HL-60 (cell line): Measurements from ENCODE around the gene TMEM45A.

Experiments
- CTCF ChIP-seq: IDR thresholded peaks from one replicate; pipeline ENCODE4 v1.5.1; 2011; ENCODE audit warnings: low read length, control low read depth, inconsistent platforms; ENCODE audit not compliant: insufficient read depth
- GABPA ChIP-seq: IDR thresholded peaks from 2 replicates; pipeline ENCODE4 v1.6.1; 2012; ENCODE audit warnings: low read depth
- POLR2AphosphoS5 ChIP-seq: IDR thresholded peaks from 2 replicates; pipeline ENCODE4 v1.6.1; 2012; ENCODE audit warnings: low read depth
- REST ChIP-seq: IDR thresholded peaks from 2 replicates; pipeline ENCODE4 v1.6.1; 2012; ENCODE audit warnings: low read depth; ENCODE audit not compliant: insufficient replicate concordance
- SPI1 ChIP-seq: IDR thresholded peaks from 2 replicates; pipeline ENCODE4 v1.6.1; 2012; ENCODE audit warnings: low read depth, mild to moderate bottlenecking, borderline replicate concordance

- TF ChIP-seq CTCF (no peak), GABPA (no peak), REST (no peak), POLR2AphosphoS5 (no peak), SPI1 (no peak)
Observed at GRCh38 chr3:100496711-100497261, 4.4 kb downstream of the TMEM45A start.
